Germinal center (tissue), 1 donor: ENCODE measurements around the gene BRD3.
"Not testable (repeated sequence)": the region's sequence is repeated elsewhere in the genome, so short reads cannot be mapped to it uniquely, and the experiment has no call there.

ENCODE experiments used
- DNase-seq: peaks from one replicate; pipeline ENCODE4 v3.0.0; 2012; ENCODE audit warnings: mixed read lengths, low spot score

BRD3 gene

GRCh38 chr9:134067904-134068743, at the start of gene BRD3:
BRD3 (minus strand) TSS chr9:134068026; CDS start chr9:134053477, 14,549 bp downstream.
- DNase-seq: peak; percentile 93

- no peak for DNase-seq
Measured at GRCh38 chr9:134112561-134112960, 44.7 kb upstream of the BRD3 start.

- no peak for DNase-seq
Measured at GRCh38 chr9:134111064-134111463, 43.2 kb upstream of the BRD3 start.

GRCh38 chr9:134103391-134103998, 35.7 kb upstream of the BRD3 start:
- no peak for DNase-seq

- no peak for DNase-seq
Measured at GRCh38 chr9:134101623-134102149, 33.9 kb upstream of the BRD3 start.

DNA sequence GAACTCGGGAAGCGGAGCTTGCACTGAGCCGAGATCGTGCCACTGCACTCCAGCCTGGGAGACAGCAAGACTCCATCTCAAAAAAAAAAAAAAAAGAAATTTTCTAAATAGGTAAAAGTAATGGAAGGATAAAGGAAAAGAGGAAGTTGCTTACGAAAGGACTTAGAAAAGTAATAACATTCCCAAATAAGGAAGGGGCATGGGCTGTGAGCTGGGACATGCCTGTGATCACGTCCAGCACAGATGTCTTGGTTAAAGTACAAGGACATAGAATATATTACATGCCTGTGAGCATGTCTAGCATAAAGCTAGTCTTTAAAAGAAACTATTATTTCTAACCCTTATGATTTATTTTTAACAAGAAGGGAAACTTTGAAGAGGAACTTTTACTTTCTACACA, 33.3 kb upstream of the BRD3 start:
- not testable (repeated sequence) for DNase-seq

DNA sequence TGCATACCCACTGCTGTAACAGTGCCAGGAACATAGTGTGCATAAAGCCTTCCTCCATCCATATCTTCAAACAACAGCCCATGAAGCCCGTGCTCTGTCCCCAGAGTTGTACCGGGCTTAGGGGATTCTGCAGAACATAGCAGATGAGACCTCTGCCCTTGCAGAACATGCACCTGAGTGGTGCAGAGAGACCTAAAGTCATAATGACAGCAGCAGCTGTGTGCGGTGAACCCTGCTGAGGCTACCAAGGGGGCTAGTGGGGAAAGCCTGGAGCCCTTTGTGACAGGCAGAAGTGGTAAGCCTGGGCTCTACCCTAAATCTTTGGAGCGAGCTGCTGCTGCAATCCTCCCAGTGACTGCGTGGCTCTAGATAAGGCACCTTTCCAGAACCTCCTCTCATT, 32.2 kb upstream of the BRD3 start:
- DNase-seq: no peak

DNA sequence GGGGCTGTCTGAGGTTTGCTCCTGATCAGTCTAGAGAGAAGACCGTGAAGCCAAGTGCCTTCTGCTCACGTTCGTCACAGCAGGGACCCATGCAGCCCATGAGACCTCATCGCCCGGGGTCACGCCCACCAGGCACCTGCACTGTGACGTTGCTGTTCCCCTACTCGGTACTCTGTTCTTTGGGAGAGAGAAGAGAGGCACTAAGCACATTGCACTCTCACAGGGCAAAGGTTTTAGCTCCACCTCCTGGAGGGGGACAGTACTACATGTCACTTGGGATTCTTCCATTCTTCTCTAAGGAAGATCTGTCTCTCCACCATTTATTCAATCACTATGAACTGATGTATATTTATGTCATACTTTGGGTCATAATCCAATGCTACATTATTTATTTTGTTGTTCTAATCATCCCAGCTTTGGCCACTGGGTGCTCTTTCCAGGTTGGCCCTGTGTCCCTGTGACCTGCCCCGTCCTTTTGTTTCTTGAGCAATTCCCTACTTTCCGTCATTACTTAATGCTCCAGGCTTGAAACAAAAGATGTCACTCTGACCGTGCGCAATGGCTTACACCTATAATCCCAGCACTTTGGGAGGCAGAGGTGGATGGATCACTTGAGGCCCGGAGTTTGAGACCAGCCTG, 31.4 kb upstream of the BRD3 start:
- DNase-seq: peak; percentile 73

DNA sequence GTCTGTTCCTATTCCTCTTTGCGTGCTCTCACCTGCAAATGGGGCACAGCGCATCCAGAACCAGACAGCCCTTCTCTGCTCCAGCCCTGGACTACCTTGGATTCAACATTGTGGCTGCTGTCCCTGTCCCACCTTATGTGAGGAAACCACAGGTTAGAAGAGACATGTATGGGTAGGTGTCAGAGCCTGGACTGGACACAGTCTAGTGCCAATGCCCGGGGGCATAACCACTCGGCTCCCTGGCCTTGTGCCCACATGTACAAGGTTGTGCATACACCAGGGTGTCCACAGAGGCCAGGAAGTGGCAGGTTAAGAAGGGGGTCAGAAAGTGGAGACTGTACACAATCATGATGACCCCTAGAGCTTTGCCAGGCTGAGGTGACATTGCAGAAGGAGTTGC, 22.1 kb upstream of the BRD3 start:
- no peak for DNase-seq

GRCh38 chr9:134088063-134088725, 20.4 kb upstream of the BRD3 start:
- DNase-seq: no peak

GRCh38 chr9:134085674-134086073, 17.8 kb upstream of the BRD3 start:
- DNase-seq: no peak

- no peak for DNase-seq
Measured at GRCh38 chr9:134083451-134083850, 15.6 kb upstream of the BRD3 start.

DNA sequence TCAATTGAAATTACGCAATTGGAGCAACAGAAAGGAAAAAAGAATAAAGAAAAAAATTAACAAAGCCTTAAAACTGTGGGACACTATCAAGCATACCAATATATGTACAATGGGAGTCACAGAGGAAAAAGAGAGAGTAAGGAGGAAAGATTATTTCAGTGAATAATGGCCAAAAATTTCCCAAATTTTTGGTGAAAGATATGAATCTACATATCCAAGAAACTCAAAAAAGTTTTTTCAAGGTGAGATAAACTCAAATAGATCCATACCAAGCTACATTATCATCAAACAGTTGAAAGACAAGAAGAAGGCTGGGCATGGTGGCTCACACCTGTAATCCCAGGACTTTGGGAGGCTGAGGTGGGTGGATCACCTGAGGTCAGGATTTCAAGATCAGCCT, 8.8 kb upstream of the BRD3 start:
- DNase-seq: no peak

DNA sequence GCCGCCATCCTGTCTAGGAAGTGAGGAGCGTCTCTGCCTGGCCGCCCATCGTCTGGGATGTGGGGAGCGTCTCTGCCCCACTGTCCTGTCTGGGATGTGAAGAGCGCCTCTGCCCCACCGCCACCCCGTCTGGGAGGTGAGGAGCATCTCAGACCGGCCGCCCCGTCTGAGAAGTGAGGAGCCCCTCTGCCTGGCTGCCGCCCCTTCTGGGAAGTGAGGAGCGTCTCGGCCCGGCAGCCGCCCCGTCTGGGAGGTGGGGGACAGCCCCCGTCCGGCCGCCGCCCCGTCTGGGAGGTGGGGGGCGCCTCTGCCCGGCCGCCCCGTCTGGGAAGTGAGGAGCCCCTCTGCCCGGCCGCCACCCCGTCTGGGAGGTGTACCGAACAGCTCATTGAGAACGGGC, 7.9 kb upstream of the BRD3 start:
- not testable (repeated sequence) for DNase-seq

DNA sequence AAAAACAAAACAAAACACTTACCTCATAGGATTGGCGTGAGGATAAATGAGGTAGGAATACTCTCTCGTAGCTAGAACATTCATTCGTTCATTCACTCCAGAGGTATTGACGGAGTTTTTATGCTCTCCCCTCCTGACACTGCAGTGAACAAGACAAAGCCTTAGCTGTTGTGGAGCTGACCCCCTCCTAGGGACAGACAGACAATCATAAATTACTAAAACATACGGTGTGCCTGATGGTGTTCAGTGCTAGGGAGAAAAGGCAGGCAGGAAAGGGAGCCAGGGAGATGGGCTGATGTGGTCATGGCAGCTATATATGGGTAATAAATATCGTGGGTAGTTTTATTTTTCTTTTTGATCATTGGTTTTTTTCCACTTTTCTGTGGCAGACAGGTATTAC, 5.7 kb upstream of the BRD3 start:
- DNase-seq: no peak

DNA sequence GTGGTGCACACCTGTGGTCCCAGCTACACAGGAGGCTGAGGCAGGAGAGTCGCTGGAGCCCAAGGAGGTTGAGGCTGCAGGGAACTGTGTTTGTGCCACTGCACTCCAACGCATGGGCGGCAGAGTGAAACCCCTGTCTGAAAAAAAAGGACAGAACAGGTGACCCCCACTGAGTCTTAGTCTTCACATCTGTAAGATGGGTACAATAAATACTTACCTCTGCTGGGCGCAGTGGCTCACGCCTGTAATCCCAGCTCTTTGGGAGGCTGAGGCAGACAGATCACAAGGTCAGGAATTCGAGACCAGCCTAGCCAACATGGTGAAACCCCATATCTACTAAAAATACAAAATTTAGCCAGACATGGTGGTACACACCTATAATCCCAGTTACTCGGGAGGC, 4.9 kb upstream of the BRD3 start:
- not testable (repeated sequence) for DNase-seq

DNA sequence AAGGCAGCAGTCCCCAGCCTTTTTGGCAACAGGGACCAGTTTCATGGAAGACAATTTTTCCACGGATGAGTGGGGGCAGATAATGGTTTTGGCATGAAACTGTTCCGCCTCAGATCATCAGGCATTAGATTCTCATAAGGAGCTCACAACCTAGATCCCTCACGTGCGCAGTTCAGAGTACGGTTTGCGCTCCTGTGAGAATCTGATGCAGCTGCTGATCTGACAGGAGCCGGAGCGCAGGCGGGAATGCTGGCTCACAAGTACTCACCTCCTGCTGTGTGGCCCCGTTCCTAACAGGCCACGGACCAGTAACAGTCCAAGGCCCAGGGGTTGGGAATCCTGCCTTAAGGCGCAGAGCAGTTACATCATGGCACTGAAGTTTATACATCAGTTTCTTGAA, 3.3 kb upstream of the BRD3 start:
- DNase-seq: no peak

- no peak for DNase-seq
Measured at GRCh38 chr9:134069480-134070399, 1.9 kb upstream of the BRD3 start.

DNA sequence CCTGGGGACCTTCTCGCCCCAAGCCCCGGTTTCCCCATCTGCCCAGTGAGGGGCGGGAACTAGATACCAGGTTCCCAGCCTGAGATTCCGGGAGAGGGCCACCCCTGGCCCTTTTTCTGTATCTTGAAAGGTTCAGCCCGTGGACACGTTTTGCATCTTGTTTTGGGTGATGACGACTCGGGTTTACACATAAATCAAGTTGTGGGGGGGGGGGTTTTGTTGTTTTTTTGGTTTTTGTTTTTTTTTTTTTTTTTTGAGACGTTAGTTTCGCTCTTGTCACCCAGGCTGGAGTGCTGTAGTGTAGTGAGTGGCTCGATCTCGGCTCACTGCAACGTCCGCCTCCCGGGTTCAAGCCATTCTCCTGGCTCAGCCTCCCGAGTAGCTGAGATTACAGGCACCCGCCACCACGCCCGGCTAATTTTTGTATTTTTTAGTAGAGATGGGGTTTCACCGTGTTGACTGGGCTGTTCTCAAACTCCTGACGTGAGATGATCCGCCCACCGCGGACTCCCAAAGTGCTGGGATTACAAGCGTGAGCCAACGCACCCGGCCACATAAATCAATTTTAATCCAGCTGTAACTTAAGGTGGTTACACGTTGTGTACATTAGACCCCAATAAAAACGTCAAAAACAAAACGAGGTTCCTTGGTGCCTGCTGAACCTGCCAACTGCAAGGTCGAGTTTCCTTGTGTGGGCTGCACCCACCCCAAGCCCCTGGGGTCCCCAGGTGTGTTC, 1.1 kb upstream of the BRD3 start:
- DNase-seq: no peak
